AG04450 (cell line): ENCODE data around the gene DDX54. TPM values are rescaled to one million over a fixed set of nuclear protein-coding genes. Genes with fewer than 3 reads are reported as not detected.

ENCODE experiments used
- CTCF ChIA-PET: fragments of 300-600, 350-600 bp; formaldehyde crosslinking; extraction: SDS; loops from one replicate; lab custom pipeline; 2022; ENCODE audit warnings: antibody characterized with exemption, inconsistent platforms; lab: Charles Lee
- POLR2A ChIA-PET: fragments of 350-600 bp; formaldehyde crosslinking; extraction: SDS; loops from one replicate; lab custom pipeline; 2021; ENCODE audit warnings: antibody characterized with exemption, inconsistent platforms; lab: Yijun Ruan, JAX
- DNase-seq: peaks from one replicate; pipeline ENCODE4 v3.0.0-alpha.2; 2011; ENCODE audit warnings: low read depth, low spot score
- H3K27ac ChIP-seq: one replicate; pipeline ENCODE4 v1.5.1; 2012; ENCODE audit warnings: low read depth, low read length, control low read depth
- H3K27me3 ChIP-seq: one replicate; pipeline ENCODE4 v1.6.0; 2012; ENCODE audit warnings: low read length; ENCODE audit not compliant: control insufficient read depth, insufficient read depth
- H3K4me3 ChIP-seq: 2 replicates; pipeline ENCODE4 v1.5.1; 2011; ENCODE audit warnings: mild to moderate bottlenecking, low read depth, low read length, control low read depth
- H3K9me3 ChIP-seq: 2 replicates; pipeline ENCODE4 v1.5.1; 2012; ENCODE audit warnings: low read length; ENCODE audit not compliant: control insufficient read depth, insufficient read depth
- CTCF ChIP-seq: IDR thresholded peaks from 2 replicates; pipeline ENCODE4 v1.5.1; 2011; ENCODE audit warnings: low read depth, low read length, control low read depth, inconsistent platforms
- polyA plus RNA-seq: library from polyadenylated mRNA; depleted of rRNA; stranded (reverse); fragments of >200 nt; gene quantifications from 2 replicates; pipeline ENCODE4 v1.2.3, GENCODE V29; 2011

DDX54 gene
- polyA plus RNA-seq, 1 experiment = 26.9 TPM

- no peak overlapping the region for H3K4me3 ChIP-seq
- POLR2A ChIA-PET = no interaction called here
- H3K9me3 ChIP-seq = no peaks in the 10 kb centered on the region
- no peak for DNase-seq
- H3K27me3 ChIP-seq = peaks cover 5% of the 10 kb centered on the region
- no peak overlapping the region for H3K27ac ChIP-seq
- no peak for TF ChIP-seq CTCF
- CTCF ChIA-PET = interaction anchor here (1.0 kb wide), 1 partner anchor 143 kb away, joined by 3 read pairs; no protein-coding TSS in a partner anchor
Observed at GRCh38 chr12:113136128-113136989, 48.9 kb downstream of the DDX54 start.

GRCh38 chr12:113135178-113136127 lies 49.8 kb downstream of the DDX54 start, which contains the start of gene RASAL1:
Gene RASAL1 (minus strand): TSS chr12:113135761. CDS start chr12:113135462, 299 bp downstream.
- ChIA-PET POLR2A (no interaction called here), CTCF (interaction anchor here (0.6 to 1.0 kb wide), 2 partner anchors 143 to 608 kb away, joined by 3 read pairs; no protein-coding TSS in a partner anchor)
- no peak for TF ChIP-seq CTCF

GRCh38 chr12:113134521-113134951 lies 50.7 kb downstream of the DDX54 start:
- no peak overlapping the region for H3K27ac ChIP-seq
- TF ChIP-seq CTCF = no peak
- ChIA-PET CTCF (no interaction called here), POLR2A (no interaction called here)
- H3K4me3 ChIP-seq = no peak overlapping the region
- peaks cover 5% of the 10 kb centered on the region for H3K27me3 ChIP-seq
- no peaks in the 10 kb centered on the region for H3K9me3 ChIP-seq
- DNase-seq = no peak

More at GRCh38 chr12:113135178-113136127, 49.8 kb downstream of the DDX54 start, which contains the start of gene RASAL1:
- Histone ChIP-seq H3K9me3 (no peaks in the 10 kb centered on the region), H3K27ac (no peak within 1 kb of the TSS), H3K27me3 (peaks cover 5% of the 10 kb centered on the region), H3K4me3 (no peak within 1 kb of the TSS)
- no peak for DNase-seq

- no peak overlapping the region for H3K27ac ChIP-seq
- CTCF ChIA-PET = no interaction called here
- peaks cover 5% of the 10 kb centered on the region for H3K27me3 ChIP-seq
- TF ChIP-seq CTCF = no peak
- H3K9me3 ChIP-seq = no peaks in the 10 kb centered on the region
- H3K4me3 ChIP-seq = no peak overlapping the region
- no peak for DNase-seq
- POLR2A ChIA-PET = no interaction called here
Observed at GRCh38 chr12:113134071-113134470, 51.2 kb downstream of the DDX54 start.
